Trophoblast cell (in vitro differentiated cells and primary cell): ENCODE results near the gene OSM.

Experiments
- DNase-seq, 2 donors: peaks; one replicate each; pipeline ENCODE4 v3.0.0-alpha.2; 2016
- H2AFZ ChIP-seq: 2 replicates; pipeline ENCODE4 v1.6.1; 2013; ENCODE audit warnings: low read length, moderate library complexity, mild to moderate bottlenecking; ENCODE audit not compliant: insufficient read depth, poor library complexity
- H2AK5ac ChIP-seq: 2 replicates; pipeline ENCODE4 v1.6.1; 2013; ENCODE audit warnings: mild to moderate bottlenecking, low read length
- H2BK120ac ChIP-seq: 2 replicates; pipeline ENCODE4 v1.6.1; 2013; ENCODE audit warnings: low read length, mild to moderate bottlenecking, moderate library complexity; ENCODE audit not compliant: insufficient read depth, poor library complexity
- H2BK12ac ChIP-seq: 2 replicates; pipeline ENCODE4 v1.6.1; 2013; ENCODE audit warnings: mild to moderate bottlenecking, low read length, moderate library complexity
- H2BK5ac ChIP-seq: 2 replicates; pipeline ENCODE4 v1.6.1; 2013; ENCODE audit warnings: low read length, low read depth, moderate library complexity, mild to moderate bottlenecking; ENCODE audit not compliant: poor library complexity
- H3K14ac ChIP-seq: 2 replicates; pipeline ENCODE4 v1.6.1; 2013; ENCODE audit warnings: mild to moderate bottlenecking, low read length
- H3K18ac ChIP-seq: 2 replicates; pipeline ENCODE4 v1.6.1; 2013; ENCODE audit warnings: mild to moderate bottlenecking, low read length
- H3K23ac ChIP-seq: 2 replicates; pipeline ENCODE4 v1.6.1; 2013; ENCODE audit warnings: low read length
- H3K27ac ChIP-seq: 2 replicates; pipeline ENCODE4 v1.5.1; 2013; ENCODE audit warnings: low read depth, mild to moderate bottlenecking, inconsistent platforms, low read length, moderate library complexity
- H3K27me3 ChIP-seq: 2 replicates; pipeline ENCODE4 v1.6.1; 2013; ENCODE audit warnings: inconsistent platforms, mild to moderate bottlenecking, low read length, moderate library complexity; ENCODE audit not compliant: insufficient read depth
- H3K36me3 ChIP-seq, 2 experiments: 1 replicate in 1 of 2; 2 replicates in 1 of 2; pipeline ENCODE4 v1.6.1; 2013; ENCODE audit warnings: low read length in 2 of 2, mild to moderate bottlenecking in 2 of 2, moderate library complexity in 1 of 2; ENCODE audit not compliant: insufficient read depth in 2 of 2, control insufficient read depth in 1 of 2
- H3K4ac ChIP-seq: 2 replicates; pipeline ENCODE4 v1.6.1; 2013; ENCODE audit warnings: low read depth, mild to moderate bottlenecking, low read length, moderate library complexity
- H3K4me1 ChIP-seq, 2 experiments: 1 replicate in 1 of 2; 2 replicates in 1 of 2; pipeline ENCODE4 v1.6.1; 2013; ENCODE audit warnings: low read length in 2 of 2, mild to moderate bottlenecking in 2 of 2, moderate library complexity in 1 of 2; ENCODE audit not compliant: insufficient read depth in 2 of 2, control insufficient read depth in 1 of 2
- H3K4me2 ChIP-seq: 2 replicates; pipeline ENCODE4 v1.6.1; 2013; ENCODE audit warnings: inconsistent platforms, mild to moderate bottlenecking, low read length, moderate library complexity
- H3K4me3 ChIP-seq: 2 replicates; pipeline ENCODE4 v1.5.1; 2013; ENCODE audit warnings: mild to moderate bottlenecking, low read depth, low read length, inconsistent platforms
- H3K79me1 ChIP-seq: one replicate; pipeline ENCODE4 v1.6.1; 2013; ENCODE audit warnings: low read length
- H3K79me2 ChIP-seq: 2 replicates; pipeline ENCODE4 v1.6.1; 2013; ENCODE audit warnings: low read length, mild to moderate bottlenecking; ENCODE audit not compliant: control insufficient read depth, insufficient read depth, poor library complexity
- H3K9ac ChIP-seq: 2 replicates; pipeline ENCODE4 v1.6.1; 2013; ENCODE audit warnings: mild to moderate bottlenecking, low read length
- H3K9me3 ChIP-seq: 2 replicates; pipeline ENCODE4 v1.6.1; 2013; ENCODE audit warnings: low read depth, mild to moderate bottlenecking, control low read depth, inconsistent platforms, low read length; ENCODE audit not compliant: insufficient read depth
- H4K12ac ChIP-seq: 2 replicates; pipeline ENCODE4 v1.6.1; 2013; ENCODE audit warnings: low read depth, mild to moderate bottlenecking, low read length, moderate library complexity
- H4K8ac ChIP-seq: 2 replicates; pipeline ENCODE4 v1.6.1; 2013; ENCODE audit warnings: low read depth, mild to moderate bottlenecking, low read length, moderate library complexity
- H4K91ac ChIP-seq: one replicate; pipeline ENCODE4 v1.6.1; 2013; ENCODE audit warnings: low read depth, mild to moderate bottlenecking, low read length, moderate library complexity
- WGBS: extraction: QIAGEN DNeasy Blood & Tissue Kit; methylation state at CpG from one replicate; pipeline ENCODE4 v1.1.7; 2013; ENCODE audit warnings: missing lambda C conversion rate; ENCODE audit not compliant: insufficient read length, insufficient coverage; ENCODE audit errors: extremely low coverage; 5-methylcytosine and 5-hydroxymethylcytosine counted together

The OSM gene

GRCh38 chr22:30238661-30239487, 27.8 kb downstream of the OSM start:
- no peaks in the 10 kb centered on the region for H3K9me3 ChIP-seq
- no peak for DNase-seq
- no peak overlapping the region for H3K23ac ChIP-seq
- no peak overlapping the region for H3K27ac ChIP-seq
- H3K27me3 ChIP-seq: no peaks in the 10 kb centered on the region
- H2AFZ ChIP-seq: no peak overlapping the region
- H3K4me1 ChIP-seq: peaks cover 20 to 22% of the 10 kb centered on the region in 2 experiments
- H3K79me1 ChIP-seq: peaks cover 20% of the 10 kb centered on the region
- H2BK120ac ChIP-seq: no peak overlapping the region
- peaks cover 0 to 3% of the 10 kb centered on the region in 2 experiments for H3K36me3 ChIP-seq
- no peaks in the 10 kb centered on the region for H3K79me2 ChIP-seq
- H4K8ac ChIP-seq: no peak overlapping the region
- H2BK5ac ChIP-seq: no peak overlapping the region
- H3K14ac ChIP-seq: peak overlapping the region; percentile 13
- no peak overlapping the region for H3K4ac ChIP-seq
- no peak overlapping the region for H2AK5ac ChIP-seq
- no peak overlapping the region for H3K9ac ChIP-seq
- H2BK12ac ChIP-seq: peak overlapping the region; percentile 16
- no peak overlapping the region for H3K4me3 ChIP-seq
- no peak overlapping the region for H4K91ac ChIP-seq
- H4K12ac ChIP-seq: no peak overlapping the region
- H3K18ac ChIP-seq: no peak overlapping the region
- H3K4me2 ChIP-seq: no peak overlapping the region
- WGBS: no CpG with 5 or more reads among the region's 27 CpGs

- no peak overlapping the region for H4K12ac ChIP-seq
- no peak overlapping the region for H3K14ac ChIP-seq
- H3K4me1 ChIP-seq: peaks cover 20 to 22% of the 10 kb centered on the region in 2 experiments
- no peak overlapping the region for H3K4ac ChIP-seq
- no peaks in the 10 kb centered on the region for H3K36me3 ChIP-seq
- no peak overlapping the region for H2AK5ac ChIP-seq
- no peak overlapping the region for H2BK5ac ChIP-seq
- H2AFZ ChIP-seq: no peak overlapping the region
- no peak overlapping the region for H4K8ac ChIP-seq
- no peak overlapping the region for H3K18ac ChIP-seq
- peak overlapping the region; percentile 28 for H2BK12ac ChIP-seq
- no peak overlapping the region for H3K27ac ChIP-seq
- no peak for DNase-seq
- no peak overlapping the region for H3K4me3 ChIP-seq
- H2BK120ac ChIP-seq: no peak overlapping the region
- no peak overlapping the region for H3K4me2 ChIP-seq
- no peaks in the 10 kb centered on the region for H3K9me3 ChIP-seq
- peaks cover 20% of the 10 kb centered on the region for H3K79me1 ChIP-seq
- H3K9ac ChIP-seq: no peak overlapping the region
- H3K79me2 ChIP-seq: no peaks in the 10 kb centered on the region
- H3K23ac ChIP-seq: no peak overlapping the region
- no CpG with 5 or more reads among the region's 9 CpGs for WGBS
- no peaks in the 10 kb centered on the region for H3K27me3 ChIP-seq
- H4K91ac ChIP-seq: peak overlapping the region; percentile 16
Measured at GRCh38 chr22:30238136-30238535, 28.5 kb downstream of the OSM start.

GRCh38 chr22:30236875-30237274, 29.8 kb downstream of the OSM start:
- no peak overlapping the region for H3K4me2 ChIP-seq
- no peak overlapping the region for H2AFZ ChIP-seq
- no peak overlapping the region for H4K8ac ChIP-seq
- no peak overlapping the region for H3K18ac ChIP-seq
- no peak overlapping the region for H3K4me3 ChIP-seq
- H4K91ac ChIP-seq: peak overlapping the region; percentile 80
- no peaks in the 10 kb centered on the region for H3K27me3 ChIP-seq
- H3K9me3 ChIP-seq: no peaks in the 10 kb centered on the region
- no peak overlapping the region for H2AK5ac ChIP-seq
- no CpG with 5 or more reads among the region's 5 CpGs for WGBS
- H3K4me1 ChIP-seq: peaks cover 22 to 28% of the 10 kb centered on the region in 2 experiments
- H2BK120ac ChIP-seq: no peak overlapping the region
- no peak overlapping the region for H3K23ac ChIP-seq
- no peak overlapping the region for H3K4ac ChIP-seq
- peak overlapping the region; percentile 74 for H2BK12ac ChIP-seq
- H3K27ac ChIP-seq: no peak overlapping the region
- peaks cover 19% of the 10 kb centered on the region for H3K79me1 ChIP-seq
- H2BK5ac ChIP-seq: peak overlapping the region; percentile 58
- no peak overlapping the region for H4K12ac ChIP-seq
- peak overlapping the region; percentile 18 for H3K14ac ChIP-seq
- no peaks in the 10 kb centered on the region for H3K79me2 ChIP-seq
- no peak for DNase-seq
- no peaks in the 10 kb centered on the region for H3K36me3 ChIP-seq
- no peak overlapping the region for H3K9ac ChIP-seq

GRCh38 chr22:30235687-30236170, 30.9 kb downstream of the OSM start:
- no peaks in the 10 kb centered on the region for H3K27me3 ChIP-seq
- peak overlapping the region; percentile 71 for H2BK120ac ChIP-seq
- peaks cover 16% of the 10 kb centered on the region for H3K79me1 ChIP-seq
- no peak overlapping the region for H3K4ac ChIP-seq
- H2AFZ ChIP-seq: peak overlapping the region; percentile 10
- no peaks in the 10 kb centered on the region for H3K9me3 ChIP-seq
- no peak overlapping the region for H3K9ac ChIP-seq
- peak overlapping the region; percentile 59 for H3K14ac ChIP-seq
- WGBS: no CpG with 5 or more reads among the region's 10 CpGs
- no peaks in the 10 kb centered on the region for H3K79me2 ChIP-seq
- DNase-seq: no peak
- H3K4me3 ChIP-seq: no peak overlapping the region
- H3K18ac ChIP-seq: no peak overlapping the region
- peak overlapping the region; percentile 80 for H4K91ac ChIP-seq
- no peak overlapping the region for H3K23ac ChIP-seq
- peak overlapping the region; percentile 29 for H3K4me2 ChIP-seq
- no peak overlapping the region for H2AK5ac ChIP-seq
- peak overlapping the region; percentile 71 for H3K27ac ChIP-seq
- H2BK5ac ChIP-seq: peak overlapping the region; percentile 49
- no peak overlapping the region for H4K12ac ChIP-seq
- H4K8ac ChIP-seq: peak overlapping the region; percentile 52
- no peaks in the 10 kb centered on the region for H3K36me3 ChIP-seq
- peaks cover 22% of the 10 kb centered on the region in 2 experiments for H3K4me1 ChIP-seq
- H2BK12ac ChIP-seq: peak overlapping the region; percentile 74
